Stomach smooth muscle (tissue), 2 donors: ENCODE data around the gene TAP2.
A peak's percentile ranks its signal among the peaks of the same experiment; 100 is the strongest.
"Not testable (repeated sequence)": the region's sequence is repeated elsewhere in the genome, so short reads cannot be mapped to it uniquely, and the experiment has no call there.

Source experiments
- H3K27ac ChIP-seq: one replicate; pipeline ENCODE4 v1.7.0; 2013; ENCODE audit warnings: mild to moderate bottlenecking, low read length, inconsistent platforms
- H3K27me3 ChIP-seq, 2 donors: one replicate each; pipeline ENCODE4 v1.7.0; 2013; ENCODE audit warnings: low read length in 2 of 2; ENCODE audit not compliant: insufficient read depth in 2 of 2, control insufficient read depth in 1 of 2
- H3K36me3 ChIP-seq, 2 donors: one replicate each; pipeline ENCODE4 v1.7.0; 2013; ENCODE audit warnings: low read length in 2 of 2; ENCODE audit not compliant: control insufficient read depth in 2 of 2, insufficient read depth in 2 of 2
- H3K4me1 ChIP-seq: one replicate; pipeline ENCODE4 v1.7.0; 2013; ENCODE audit warnings: low read length; ENCODE audit not compliant: control insufficient read depth, insufficient read depth
- H3K4me3 ChIP-seq, 2 donors: one replicate each; pipeline ENCODE4 v1.7.0; 2013; ENCODE audit warnings: low read length in 2 of 2
- H3K9ac ChIP-seq, 2 donors: one replicate each; pipeline ENCODE4 v1.7.0; 2013; ENCODE audit warnings: low read length in 2 of 2, mild to moderate bottlenecking in 1 of 2
- H3K9me3 ChIP-seq, 2 donors: one replicate each; pipeline ENCODE4 v1.7.0; 2013; ENCODE audit warnings: low read length in 2 of 2; ENCODE audit not compliant: control insufficient read depth in 2 of 2
- donor health status: healthy.
- donor health status: Pancreatic carcinoma.

TAP2 gene

DNA sequence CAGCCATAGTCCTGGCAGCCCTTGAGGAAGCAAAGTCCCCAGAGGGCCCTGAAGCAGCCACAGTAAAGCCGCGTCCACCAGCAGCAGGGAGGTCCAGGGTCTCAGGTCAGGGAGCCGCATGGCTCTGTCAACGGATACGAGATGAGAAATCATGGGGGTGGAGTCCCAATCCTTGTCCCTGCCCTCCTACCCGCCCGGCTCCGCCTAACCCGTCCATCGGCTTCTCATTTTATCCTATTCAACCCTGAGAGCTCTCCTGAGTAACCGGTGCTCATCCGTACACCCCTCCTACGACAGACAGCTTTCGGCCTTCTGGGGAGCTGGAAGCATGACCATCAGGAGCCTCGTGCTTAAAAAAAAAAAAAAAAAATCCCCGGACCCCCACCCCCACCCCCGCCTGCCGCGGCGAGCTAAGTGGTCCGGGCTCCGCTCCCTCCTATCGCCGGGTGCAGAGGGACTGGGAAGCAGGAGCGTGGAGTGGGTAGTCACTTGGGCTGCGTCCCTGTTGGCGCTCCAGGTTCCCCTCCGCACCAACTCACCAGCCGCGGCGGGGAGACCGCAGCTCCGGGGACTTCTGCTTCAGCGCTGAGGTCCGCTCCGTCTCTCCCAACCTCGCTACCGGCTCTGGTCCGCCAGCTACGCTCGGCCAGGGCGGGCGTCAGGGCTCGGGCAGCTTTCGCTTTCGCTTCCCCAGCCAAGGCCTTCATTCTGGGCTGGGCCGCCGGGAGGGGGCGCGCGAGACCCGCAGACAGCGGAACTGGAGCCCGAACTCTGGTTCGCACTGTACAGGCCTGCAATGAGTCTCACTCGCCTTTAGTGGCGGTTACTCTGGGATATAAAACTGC lies at the start of gene TAP2:
TAP2 (minus strand) TSS at position 626 of the 845 bp plus-strand sequence; CDS start at position 120, 506 bp downstream.
- H3K27me3 ChIP-seq, result no peaks in the 10 kb centered on the region
- peak within 1 kb of the TSS; percentile 52 to 79 for H3K9ac ChIP-seq
- H3K4me1 ChIP-seq, result peaks cover 16% of the 10 kb centered on the region
- peak within 1 kb of the TSS; percentile 84 for H3K27ac ChIP-seq
- no peaks in the 10 kb centered on the region for H3K9me3 ChIP-seq
- H3K36me3 ChIP-seq, result peaks cover 4 to 19% of the 10 kb centered on the region in 2 donors
- H3K4me3 ChIP-seq, result peak within 1 kb of the TSS; percentile 55 to 89

DNA sequence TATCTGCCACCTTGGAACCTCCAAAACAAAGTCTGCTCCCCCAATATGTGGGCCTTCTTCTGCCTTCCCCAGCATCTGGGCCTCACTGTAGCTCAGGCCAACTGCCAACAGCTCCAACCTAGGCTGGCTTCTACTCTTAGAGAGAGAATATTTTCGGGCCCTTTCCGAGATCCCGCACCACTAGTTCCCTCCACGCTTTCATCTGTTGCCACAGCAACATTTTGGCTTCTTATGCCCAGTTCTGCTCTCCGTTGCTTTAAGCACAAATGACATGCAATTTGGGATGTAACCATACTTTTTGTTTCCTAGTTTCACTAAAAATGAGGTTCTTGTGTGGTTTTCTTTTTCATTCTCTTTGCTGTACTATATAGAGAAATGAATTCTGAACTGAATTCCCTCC lies 49.1 kb upstream of the TAP2 start:
- Histone ChIP-seq H3K27ac (no peak overlapping the region), H3K9ac (no peak overlapping the region), H3K4me1 (peaks cover 4% of the 10 kb centered on the region), H3K27me3 (no peaks in the 10 kb centered on the region), H3K9me3 (no peaks in the 10 kb centered on the region), H3K36me3 (no peaks in the 10 kb centered on the region), H3K4me3 (no peak overlapping the region)

DNA sequence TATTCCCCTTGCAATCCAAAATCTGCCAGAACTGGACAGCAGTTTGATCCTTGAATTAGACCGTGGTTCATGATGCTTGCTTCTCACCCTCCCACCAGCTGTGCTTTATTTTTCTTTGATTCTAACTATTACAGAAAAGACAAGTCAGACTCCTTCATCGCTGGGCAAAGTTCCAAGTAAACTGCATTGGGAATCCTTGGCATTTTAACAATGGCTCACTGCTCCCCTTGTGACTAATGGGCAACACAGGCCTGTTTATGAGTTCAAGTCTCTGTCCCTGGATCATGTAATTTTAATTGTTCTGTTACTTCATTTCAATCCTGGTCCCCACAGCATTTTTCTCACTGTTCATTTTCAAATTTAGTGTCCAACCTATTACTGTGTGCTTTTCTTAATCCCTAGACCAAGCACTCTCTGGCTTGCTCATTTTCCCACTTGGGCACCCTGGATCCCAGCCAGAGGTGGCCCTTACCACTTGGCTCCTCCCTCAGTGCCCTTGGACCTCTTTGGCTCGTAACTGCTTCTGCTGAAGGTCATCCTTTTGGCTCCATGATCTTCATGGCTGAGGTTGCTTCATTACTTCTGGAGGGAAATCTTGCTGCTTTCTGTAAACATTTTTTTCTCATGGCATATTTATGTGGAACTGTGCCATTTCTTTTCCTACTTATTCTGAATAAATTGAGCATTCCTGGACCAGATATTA lies 48.3 kb upstream of the TAP2 start:
- Histone ChIP-seq H3K36me3 (no peaks in the 10 kb centered on the region), H3K9me3 (no peaks in the 10 kb centered on the region), H3K4me3 (no peak overlapping the region), H3K27me3 (no peaks in the 10 kb centered on the region), H3K27ac (no peak overlapping the region), H3K4me1 (peaks cover 4% of the 10 kb centered on the region), H3K9ac (peak overlapping the region in 1 of 2 donors; percentile 30)

DNA sequence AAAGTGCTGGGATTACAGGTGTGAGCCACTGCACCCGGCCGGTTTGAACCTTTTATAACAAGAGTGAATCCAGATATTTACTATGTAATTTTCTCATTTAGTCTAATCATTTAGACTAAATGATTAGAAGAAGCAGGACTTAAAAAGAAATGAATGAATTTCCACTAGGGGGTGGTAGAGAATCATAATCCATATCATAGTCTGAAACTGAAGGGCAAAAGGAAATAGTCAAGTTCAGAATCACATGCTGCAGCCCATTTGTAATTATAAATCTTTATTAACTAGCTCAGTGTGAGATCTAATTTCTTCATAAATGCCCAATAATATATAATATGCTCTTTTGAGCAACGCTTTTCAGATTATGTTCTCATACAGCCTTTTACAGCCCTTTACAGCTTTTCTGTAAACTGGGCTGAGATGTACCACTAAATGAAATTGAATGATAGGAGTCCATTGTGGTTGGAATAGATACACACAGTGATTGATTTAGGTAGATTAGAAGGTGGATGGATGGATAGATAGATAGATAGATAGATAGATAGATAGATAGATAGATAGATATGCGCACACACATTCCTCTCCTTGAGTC lies 47.3 kb upstream of the TAP2 start:
- no peaks in the 10 kb centered on the region for H3K27me3 ChIP-seq
- no peak overlapping the region for H3K4me3 ChIP-seq
- H3K36me3 ChIP-seq, result no peaks in the 10 kb centered on the region
- no peak overlapping the region for H3K9ac ChIP-seq
- H3K9me3 ChIP-seq, result no peaks in the 10 kb centered on the region
- H3K4me1 ChIP-seq, result peaks cover 4% of the 10 kb centered on the region
- no peak overlapping the region for H3K27ac ChIP-seq

DNA sequence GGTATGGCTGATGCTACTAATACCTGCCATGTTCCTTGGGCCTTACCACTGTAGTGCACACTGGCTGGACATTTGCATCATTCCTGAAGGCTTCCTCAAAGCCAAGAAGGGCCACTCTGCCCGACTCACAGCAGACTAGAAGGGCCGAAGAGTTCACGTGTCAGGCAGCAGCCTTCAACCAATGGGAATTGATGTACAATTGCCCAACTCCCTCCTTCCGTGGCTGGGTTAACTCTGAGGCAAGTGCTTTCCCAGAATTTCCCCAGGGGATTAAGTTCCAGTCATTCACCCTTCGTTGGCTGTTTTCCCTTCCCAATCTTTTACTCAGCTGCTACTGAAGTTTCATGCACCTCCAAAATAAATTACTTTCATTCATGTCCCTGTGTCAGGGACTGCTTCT lies 45.2 kb upstream of the TAP2 start:
- H3K9me3 ChIP-seq, result no peaks in the 10 kb centered on the region
- H3K9ac ChIP-seq, result no peak overlapping the region
- H3K4me3 ChIP-seq, result no peak overlapping the region
- peaks cover 4% of the 10 kb centered on the region for H3K4me1 ChIP-seq
- H3K27me3 ChIP-seq, result peaks cover 3 to 14% of the 10 kb centered on the region in 2 donors
- no peaks in the 10 kb centered on the region for H3K36me3 ChIP-seq
- H3K27ac ChIP-seq, result no peak overlapping the region

DNA sequence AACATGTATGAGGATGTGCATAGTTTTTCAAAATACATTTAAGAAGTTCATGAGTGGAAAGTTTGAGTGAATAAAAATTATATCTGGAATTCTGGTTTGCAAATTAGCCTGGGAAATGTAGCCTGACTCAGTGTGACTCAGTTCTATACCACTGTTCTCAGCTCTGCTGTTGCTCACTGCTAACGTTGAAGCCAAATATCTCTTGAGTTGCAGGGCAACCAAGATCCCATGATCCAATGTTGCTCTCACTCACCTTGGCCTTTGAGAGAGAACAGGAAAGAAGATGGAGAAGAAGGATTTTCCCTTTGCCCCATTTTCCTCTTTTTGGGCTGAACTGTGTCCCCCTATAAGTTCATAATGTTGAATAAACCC lies 44.3 kb upstream of the TAP2 start:
- H3K36me3 ChIP-seq, result no peaks in the 10 kb centered on the region
- no peak overlapping the region for H3K9ac ChIP-seq
- H3K27ac ChIP-seq, result no peak overlapping the region
- no peak overlapping the region for H3K4me3 ChIP-seq
- peaks cover 4% of the 10 kb centered on the region for H3K4me1 ChIP-seq
- peaks cover 3 to 14% of the 10 kb centered on the region in 2 donors for H3K27me3 ChIP-seq
- H3K9me3 ChIP-seq, result no peaks in the 10 kb centered on the region

DNA sequence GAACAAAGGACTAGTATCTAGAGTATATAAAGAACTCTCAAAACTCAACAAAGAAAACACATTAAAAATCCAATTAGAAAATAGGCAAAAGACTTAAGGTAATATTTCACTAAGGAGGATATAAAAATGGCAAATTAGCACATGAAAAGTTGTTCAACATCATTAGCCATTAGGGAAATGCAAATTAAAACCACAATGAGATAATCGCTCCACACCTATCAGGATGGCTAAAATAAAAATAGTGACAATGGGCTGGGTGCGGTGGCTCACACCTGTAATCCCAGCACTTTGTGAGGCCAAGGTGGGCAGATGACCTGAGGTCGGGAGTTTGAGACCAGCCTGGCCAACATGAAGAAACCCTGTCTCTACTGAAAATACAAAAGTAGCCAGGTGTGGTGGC lies 42.4 kb upstream of the TAP2 start:
- H3K4me3 ChIP-seq, H3K27ac ChIP-seq, H3K9ac ChIP-seq, H3K9me3 ChIP-seq, H3K36me3 ChIP-seq, H3K4me1 ChIP-seq: not testable (repeated sequence)
- peaks cover 3 to 14% of the 10 kb centered on the region in 2 donors for H3K27me3 ChIP-seq

DNA sequence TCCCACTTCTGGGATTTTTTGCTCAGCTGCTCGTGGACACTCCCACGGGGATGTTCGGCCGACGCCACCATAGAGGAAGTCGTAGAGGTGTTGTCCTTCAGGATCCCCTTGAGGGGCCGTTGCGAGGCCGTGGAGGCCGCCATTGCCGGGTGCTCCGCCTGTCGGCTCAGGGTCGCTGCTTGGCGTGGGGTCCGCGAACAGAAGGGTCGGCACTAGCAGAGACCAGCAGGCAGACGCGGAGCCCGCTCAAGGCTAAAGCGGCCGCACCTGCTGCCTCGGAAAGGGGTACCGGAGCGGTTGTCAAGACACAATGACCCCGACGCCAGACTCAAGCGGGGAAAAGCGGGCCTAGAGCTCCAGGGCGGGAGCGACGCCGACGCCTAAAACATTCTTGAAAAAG lies 41.2 kb upstream of the TAP2 start:
- Histone ChIP-seq H3K4me1 (no peaks in the 10 kb centered on the region), H3K27me3 (peaks cover 3 to 14% of the 10 kb centered on the region in 2 donors), H3K36me3 (no peaks in the 10 kb centered on the region), H3K9ac (no peak overlapping the region), H3K9me3 (no peaks in the 10 kb centered on the region), H3K27ac (no peak overlapping the region), H3K4me3 (no peak overlapping the region)

DNA sequence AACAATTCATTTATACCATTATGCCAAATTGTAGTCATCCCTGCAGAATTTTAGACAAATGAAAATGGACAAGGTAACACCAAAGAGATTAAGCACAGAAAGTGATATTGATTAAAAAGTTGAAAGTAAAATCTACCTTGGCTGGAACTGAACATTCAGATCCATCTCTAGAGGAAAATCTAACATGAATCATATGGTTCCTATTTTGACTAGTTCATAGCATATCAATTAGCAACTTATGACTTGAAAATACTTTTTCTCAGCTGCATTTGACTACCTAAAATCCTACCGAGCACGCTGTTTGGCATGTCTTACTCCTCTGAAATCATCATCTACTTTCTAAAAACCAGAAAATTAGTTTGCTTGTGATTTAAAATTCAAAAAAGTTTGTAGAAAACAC lies 38.1 kb upstream of the TAP2 start:
- H3K27ac ChIP-seq, result no peak overlapping the region

DNA sequence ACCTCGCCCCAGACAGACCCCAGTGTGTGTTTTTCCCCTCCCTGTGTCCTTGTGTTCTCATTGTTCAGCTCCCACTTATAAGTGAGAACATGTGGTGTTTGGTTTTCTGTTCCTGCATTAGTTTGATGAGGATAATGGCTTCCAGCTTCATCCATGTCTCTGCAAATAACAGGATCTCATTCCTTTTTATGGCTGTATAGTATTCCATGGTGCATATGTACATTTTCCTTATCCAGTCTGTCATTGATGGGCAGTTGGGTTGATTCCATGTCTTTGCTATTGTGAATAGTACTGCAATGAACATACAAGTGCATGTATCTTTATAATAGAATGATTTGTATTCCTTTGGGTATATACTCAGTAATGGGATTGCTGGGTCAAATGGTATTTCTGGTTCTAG lies 35.4 kb upstream of the TAP2 start:
- H3K9ac ChIP-seq, H3K4me1 ChIP-seq, H3K27ac ChIP-seq, H3K36me3 ChIP-seq, H3K4me3 ChIP-seq, H3K27me3 ChIP-seq, H3K9me3 ChIP-seq: not testable (repeated sequence)

More for the DNA sequence above, 38.1 kb upstream of the TAP2 start:
- no peaks in the 10 kb centered on the region for H3K9me3 ChIP-seq
- no peak overlapping the region for H3K4me3 ChIP-seq
- H3K36me3 ChIP-seq, result no peaks in the 10 kb centered on the region
- H3K4me1 ChIP-seq, result no peaks in the 10 kb centered on the region
- H3K9ac ChIP-seq, result no peak overlapping the region
- peaks cover 3 to 14% of the 10 kb centered on the region in 2 donors for H3K27me3 ChIP-seq
